Liver (tissue), 2 donors: ENCODE data around the gene TCF12.

Experiments
- GABPA ChIP-seq, 2 donors: IDR thresholded peaks in 1 of 2; conservative IDR thresholded peaks in 1 of 2; 2 replicates each; pipeline ENCODE4 v1.6.1; 2016; ENCODE audit warnings: antibody characterized with exemption in 2 of 2, mild to moderate bottlenecking in 1 of 2, moderate library complexity in 1 of 2
- YY1 ChIP-seq: IDR thresholded peaks from 2 replicates; pipeline ENCODE4 v1.6.1; 2016; ENCODE audit warnings: antibody characterized with exemption, mild to moderate bottlenecking
- donor health status: healthy.

GRCh38 chr15:56992725-56993124 lies 74.3 kb downstream of the TCF12 start:
- no peak for TF ChIP-seq YY1
- TF ChIP-seq GABPA (IDR thresholded peaks at IDR 0.05 in 1 of 2, conservative IDR thresholded peaks at IDR 0.05 in 1 of 2): no peak
